ENCODE data around the gene SRSF4.

SRSF4 gene

DNA sequence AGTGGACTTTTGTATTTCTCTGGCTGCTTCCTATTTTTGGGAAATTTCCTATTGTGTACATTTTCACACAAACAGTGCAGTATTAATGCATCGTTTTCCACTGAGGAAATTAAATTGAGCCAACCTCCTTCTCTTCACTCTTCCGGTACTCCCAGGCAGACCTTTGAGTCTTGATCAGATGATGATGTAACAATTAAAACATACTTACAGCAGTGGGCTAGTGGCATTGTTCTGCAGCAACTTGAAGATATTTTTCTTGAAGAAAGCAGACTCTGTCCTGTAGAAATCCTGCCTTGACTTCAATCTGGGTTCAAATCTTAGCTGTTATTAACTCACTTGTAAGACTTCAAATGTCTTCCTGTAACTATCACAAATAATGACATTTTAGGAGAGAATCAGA is 39.0 kb downstream of the SRSF4 start:
- Histone ChIP-seq H3F3A (ENCODE audit: control insufficient read depth, insufficient read depth) (0 out of 2 replicates have a peak, but pooled peaks cover 5% of the 10 kb centered on the region), H3K27me3 (ENCODE audit: control insufficient read depth, low read length) (no peaks in the 10 kb centered on the region), H4K20me1 (ENCODE audit: control insufficient read depth, insufficient read depth, low read depth, low read length) (no peaks in the 10 kb centered on the region), H3K4me1 (ENCODE audit: control insufficient read depth, low read length) (peaks cover 18% of the 10 kb centered on the region), H3K79me2 (ENCODE audit: control insufficient read depth, low read length) (no peaks in the 10 kb centered on the region), H3K27ac (ENCODE audit: low read depth, low read length) (peak overlapping the region; percentile 10; the same call in 1 of the 2 replicates), H3K9me3 (ENCODE audit: control insufficient read depth, insufficient read depth, low read length) (no peaks in the 10 kb centered on the region), H3K9me2 (replicated peaks; ENCODE audit: control insufficient read depth, low read length) (no peaks in the 10 kb centered on the region), H3K4me3 (ENCODE audit: low read length) (no peak overlapping the region), H3K36me3 (ENCODE audit: control insufficient read depth, low read length) (peaks cover 21% of the 10 kb centered on the region), H3K4me2 (ENCODE audit: low read length) (0 out of 2 replicates have a peak overlapping the region, but pooled peaks have one; percentile 0)
- no peak for TF ChIP-seq EZH2phosphoT487 (IDR thresholded peaks at IDR 0.05; ENCODE audit: borderline replicate concordance, low read length)
- TF ChIP-seq, protein P1, sequence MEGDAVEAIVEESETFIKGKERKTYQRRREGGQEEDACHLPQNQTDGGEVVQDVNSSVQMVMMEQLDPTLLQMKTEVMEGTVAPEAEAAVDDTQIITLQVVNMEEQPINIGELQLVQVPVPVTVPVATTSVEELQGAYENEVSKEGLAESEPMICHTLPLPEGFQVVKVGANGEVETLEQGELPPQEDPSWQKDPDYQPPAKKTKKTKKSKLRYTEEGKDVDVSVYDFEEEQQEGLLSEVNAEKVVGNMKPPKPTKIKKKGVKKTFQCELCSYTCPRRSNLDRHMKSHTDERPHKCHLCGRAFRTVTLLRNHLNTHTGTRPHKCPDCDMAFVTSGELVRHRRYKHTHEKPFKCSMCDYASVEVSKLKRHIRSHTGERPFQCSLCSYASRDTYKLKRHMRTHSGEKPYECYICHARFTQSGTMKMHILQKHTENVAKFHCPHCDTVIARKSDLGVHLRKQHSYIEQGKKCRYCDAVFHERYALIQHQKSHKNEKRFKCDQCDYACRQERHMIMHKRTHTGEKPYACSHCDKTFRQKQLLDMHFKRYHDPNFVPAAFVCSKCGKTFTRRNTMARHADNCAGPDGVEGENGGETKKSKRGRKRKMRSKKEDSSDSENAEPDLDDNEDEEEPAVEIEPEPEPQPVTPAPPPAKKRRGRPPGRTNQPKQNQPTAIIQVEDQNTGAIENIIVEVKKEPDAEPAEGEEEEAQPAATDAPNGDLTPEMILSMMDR (IDR thresholded peaks at IDR 0.05; ENCODE audit: low read depth, low read length, poor library complexity, severe bottlenecking), result no peak

DNA sequence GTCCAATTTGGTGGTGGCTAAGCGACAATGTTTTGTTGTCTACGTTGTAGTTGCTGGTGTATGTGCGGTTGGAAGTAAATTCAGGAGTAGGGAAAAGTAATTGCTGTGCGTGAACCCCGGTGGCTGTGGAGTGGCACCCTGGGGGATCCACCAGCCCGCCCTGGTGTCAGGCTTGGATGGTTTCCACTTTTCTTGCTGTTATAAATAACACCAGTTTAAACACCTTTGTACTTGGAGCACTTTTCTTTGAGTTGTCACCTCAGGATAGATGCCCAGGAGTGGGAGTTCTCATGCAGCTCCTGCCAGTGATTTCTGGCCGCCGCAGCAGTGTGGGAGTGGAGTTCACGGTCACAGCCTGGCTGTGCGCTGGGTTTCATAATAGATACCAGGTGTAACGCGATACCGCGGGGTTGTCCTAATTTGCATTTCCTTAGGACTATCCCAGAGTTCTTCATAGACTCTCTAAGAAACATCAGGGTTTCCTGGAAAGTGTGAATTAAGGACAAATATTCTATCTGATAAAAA is 45.2 kb downstream of the SRSF4 start:
- no peaks in the 10 kb centered on the region for H3K9me3 ChIP-seq (ENCODE audit: control insufficient read depth, insufficient read depth, low read length)
- no peaks in the 10 kb centered on the region for H3K9me2 ChIP-seq (replicated peaks; ENCODE audit: control insufficient read depth, low read length)
- H3K79me2 ChIP-seq (ENCODE audit: control insufficient read depth, low read length), result no peaks in the 10 kb centered on the region
- no peaks in the 10 kb centered on the region for H3K4me1 ChIP-seq (ENCODE audit: control insufficient read depth, low read length)
- no peak overlapping the region for H3K4me2 ChIP-seq (ENCODE audit: low read length)
- no peaks in the 10 kb centered on the region for H3K36me3 ChIP-seq (ENCODE audit: control insufficient read depth, low read length)
- no peaks in the 10 kb centered on the region for H4K20me1 ChIP-seq (ENCODE audit: control insufficient read depth, insufficient read depth, low read depth, low read length)
- no peak overlapping the region for H3K27ac ChIP-seq (ENCODE audit: low read depth, low read length)
- H3K27me3 ChIP-seq (ENCODE audit: control insufficient read depth, low read length), result no peaks in the 10 kb centered on the region
- TF ChIP-seq EZH2phosphoT487 (IDR thresholded peaks at IDR 0.05; ENCODE audit: borderline replicate concordance, low read length), result no peak
- TF ChIP-seq, protein P1 (IDR thresholded peaks at IDR 0.05; ENCODE audit: low read depth, low read length, poor library complexity, severe bottlenecking), result no peak
- H3F3A ChIP-seq (ENCODE audit: control insufficient read depth, insufficient read depth), result no peaks in the 10 kb centered on the region
- H3K4me3 ChIP-seq (ENCODE audit: low read length), result no peak overlapping the region

DNA sequence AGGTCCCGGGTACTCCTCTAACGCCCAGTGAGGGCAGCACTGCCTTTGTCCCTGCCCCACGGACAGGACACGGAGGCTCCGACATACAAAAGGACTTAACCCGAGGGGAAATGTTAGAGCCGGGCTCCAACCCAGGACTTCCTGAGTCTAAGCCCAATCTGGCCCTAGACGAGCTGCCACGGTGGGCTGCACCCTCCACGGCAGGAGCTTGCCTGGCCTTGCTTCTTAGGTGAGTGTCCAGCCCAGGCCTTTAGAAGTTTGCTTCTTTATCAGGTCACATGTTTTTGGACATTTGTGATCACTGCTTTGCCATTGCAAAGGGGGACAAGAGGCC is 47.0 kb downstream of the SRSF4 start:
- H3K27me3 ChIP-seq (ENCODE audit: control insufficient read depth, low read length), result no peaks in the 10 kb centered on the region
- H3K36me3 ChIP-seq (ENCODE audit: control insufficient read depth, low read length), result no peaks in the 10 kb centered on the region
- no peaks in the 10 kb centered on the region for H3K79me2 ChIP-seq (ENCODE audit: control insufficient read depth, low read length)
- no peaks in the 10 kb centered on the region for H3F3A ChIP-seq (ENCODE audit: control insufficient read depth, insufficient read depth)
- TF ChIP-seq, protein P1 (IDR thresholded peaks at IDR 0.05; ENCODE audit: low read depth, low read length, poor library complexity, severe bottlenecking), result no peak
- no peak for TF ChIP-seq EZH2phosphoT487 (IDR thresholded peaks at IDR 0.05; ENCODE audit: borderline replicate concordance, low read length)
- H4K20me1 ChIP-seq (ENCODE audit: control insufficient read depth, insufficient read depth, low read depth, low read length), result no peaks in the 10 kb centered on the region
- no peaks in the 10 kb centered on the region for H3K4me1 ChIP-seq (ENCODE audit: control insufficient read depth, low read length)
- no peak overlapping the region for H3K4me3 ChIP-seq (ENCODE audit: low read length)
- H3K4me2 ChIP-seq (ENCODE audit: low read length), result no peak overlapping the region
- H3K9me3 ChIP-seq (ENCODE audit: control insufficient read depth, insufficient read depth, low read length), result no peaks in the 10 kb centered on the region
- no peak overlapping the region for H3K27ac ChIP-seq (ENCODE audit: low read depth, low read length)
- H3K9me2 ChIP-seq (replicated peaks; ENCODE audit: control insufficient read depth, low read length), result no peaks in the 10 kb centered on the region
